NCI-H1105 treated with DMSO at 0.1 percent for 48 hours (cell line): ENCODE data around the gene VCL.
"Not testable (repeated sequence)": the region's sequence is repeated elsewhere in the genome, so short reads cannot be mapped to it uniquely, and the experiment has no call there.

ENCODE experiments used
- DNase-seq: peaks from one replicate; lab custom pipeline; 2025; lab: John Stamatoyannopoulos, UW

VCL gene

GRCh38 chr10:74107391-74107790 lies 109.5 kb downstream of the VCL start:
- DNase-seq: no peak

DNA sequence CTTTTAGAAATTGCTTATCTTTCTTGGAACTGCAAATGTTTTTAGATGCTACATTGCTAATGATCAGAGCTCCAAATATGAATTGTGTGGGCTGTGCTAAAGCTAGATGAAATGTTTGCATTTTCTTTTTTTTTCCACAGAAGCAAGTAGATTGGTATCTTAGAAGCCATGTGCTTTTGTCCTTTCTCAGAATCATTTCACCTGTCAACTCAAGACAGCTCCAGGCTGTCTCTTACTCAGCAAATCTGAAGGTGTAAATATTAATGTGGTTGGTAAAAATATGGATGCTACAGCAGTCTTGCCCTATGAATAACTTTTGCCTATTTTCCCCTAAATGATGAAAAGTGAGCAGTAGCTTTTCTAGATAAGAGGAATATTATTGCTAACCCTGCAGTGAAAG lies 111.5 kb downstream of the VCL start:
- no peak for DNase-seq

- no peak for DNase-seq
Observed at GRCh38 chr10:74110120-74110519, 112.2 kb downstream of the VCL start.

- no peak for DNase-seq
Observed at GRCh38 chr10:74111799-74112198, 113.9 kb downstream of the VCL start.

DNA sequence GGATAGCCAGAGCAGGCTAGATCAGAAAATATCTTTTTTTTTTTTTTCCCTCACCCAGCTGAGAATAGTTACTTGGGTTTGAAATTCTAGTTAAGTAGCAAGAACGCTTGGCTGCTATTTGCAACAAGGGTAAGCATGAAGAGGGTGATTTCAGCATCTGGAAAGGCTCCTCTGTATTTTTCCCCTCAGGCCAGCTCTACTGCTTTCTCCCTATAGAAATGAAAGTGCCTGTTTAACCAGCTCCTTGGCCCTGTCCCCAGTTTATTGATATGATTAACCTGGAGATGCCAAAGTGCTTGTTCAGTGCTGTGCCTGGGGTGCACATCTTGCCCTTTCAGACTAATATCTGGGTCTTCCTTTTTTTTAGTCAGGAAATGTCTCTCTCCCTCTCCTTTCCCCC lies 115.6 kb downstream of the VCL start:
- no peak for DNase-seq

GRCh38 chr10:74114041-74114448 lies 116.1 kb downstream of the VCL start:
- DNase-seq: no peak

GRCh38 chr10:74117738-74118137 lies 119.8 kb downstream of the VCL start:
- no peak for DNase-seq

GRCh38 chr10:74118804-74119203 lies 120.9 kb downstream of the VCL start:
- no peak for DNase-seq

GRCh38 chr10:74120911-74121310 lies 123.0 kb downstream of the VCL start:
- no peak for DNase-seq

DNA sequence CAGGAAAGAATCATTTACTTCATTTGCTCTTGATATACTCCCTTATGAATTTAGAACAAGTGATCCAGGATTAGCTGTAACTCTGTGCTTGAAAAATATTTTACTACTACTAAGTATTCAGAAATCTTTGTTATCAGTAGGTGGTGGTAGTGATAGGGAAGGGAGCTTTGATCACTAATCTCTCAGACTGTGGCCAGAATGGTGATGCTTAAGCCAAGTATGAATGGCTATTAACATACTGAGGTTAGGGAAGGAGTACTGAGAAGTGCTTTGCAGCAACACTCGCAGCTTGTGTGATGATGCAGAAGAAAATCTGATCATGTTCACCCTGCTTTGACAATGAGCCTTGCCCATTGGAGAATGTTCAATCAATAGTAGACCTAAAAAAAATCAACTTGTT lies 123.5 kb downstream of the VCL start:
- DNase-seq: no peak

- DNase-seq: no peak
Observed at GRCh38 chr10:74122060-74122459, 124.1 kb downstream of the VCL start.

DNA sequence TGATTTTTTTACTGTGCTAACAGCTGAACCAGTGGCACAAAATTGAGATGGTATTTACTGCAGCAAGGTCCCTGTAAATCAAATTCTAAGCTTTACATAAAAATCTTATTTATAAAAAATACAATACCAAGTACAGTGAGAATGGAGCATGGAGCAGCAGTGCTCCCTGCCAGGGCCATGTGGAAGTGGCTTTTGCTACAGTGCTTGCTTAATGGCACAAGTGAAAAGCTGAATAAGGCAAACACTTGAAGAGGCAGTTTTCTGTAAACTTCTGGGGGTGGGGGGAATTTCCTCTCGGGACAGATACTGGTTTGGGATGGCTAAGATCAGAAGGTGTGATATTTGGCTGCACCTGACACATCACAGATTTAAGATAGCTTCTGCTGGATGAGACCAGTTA lies 125.2 kb downstream of the VCL start:
- no peak for DNase-seq

DNA sequence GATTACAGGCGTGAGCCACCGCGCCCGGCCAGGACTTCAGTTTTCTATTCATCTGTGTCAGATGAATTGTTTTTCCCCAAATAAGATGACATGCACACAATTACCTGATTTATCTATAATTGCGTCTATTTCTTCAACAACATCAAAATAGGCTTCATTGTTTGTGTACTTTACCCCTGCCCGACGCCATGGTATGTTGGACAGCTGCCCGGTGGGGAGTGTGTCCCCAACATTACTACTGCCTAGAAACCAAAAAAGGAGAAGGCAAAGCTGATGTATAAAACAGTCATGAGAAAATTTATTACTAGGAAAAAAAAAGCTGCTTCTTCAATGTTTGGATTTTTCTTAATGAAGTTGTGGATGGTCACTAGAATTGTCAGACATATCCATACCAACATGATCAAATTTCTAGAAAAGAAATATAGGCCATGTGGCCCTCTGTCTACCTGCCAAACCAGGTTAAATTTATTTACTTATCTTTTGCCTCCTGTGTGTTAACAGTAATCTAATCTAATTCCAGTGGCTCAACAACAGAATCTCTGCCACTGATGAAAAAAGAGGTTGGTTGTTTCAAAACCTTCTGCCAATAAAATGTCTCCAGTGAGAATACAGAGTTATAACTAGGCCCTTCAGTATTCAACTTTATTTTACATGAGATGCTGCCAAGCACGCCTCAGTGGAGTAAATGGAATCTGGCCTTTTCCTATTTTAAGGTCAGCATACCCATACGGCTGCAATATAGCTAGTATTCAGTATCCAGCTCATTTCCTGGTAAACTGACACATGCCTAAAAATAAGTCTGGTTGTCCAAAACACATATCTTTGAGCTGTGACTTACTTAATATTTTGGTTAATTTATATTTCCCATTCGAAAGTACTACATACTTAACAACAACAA lies 136.3 kb downstream of the VCL start:
- no peak for DNase-seq

- no peak for DNase-seq
Observed at GRCh38 chr10:74135452-74135851, 137.5 kb downstream of the VCL start.

DNA sequence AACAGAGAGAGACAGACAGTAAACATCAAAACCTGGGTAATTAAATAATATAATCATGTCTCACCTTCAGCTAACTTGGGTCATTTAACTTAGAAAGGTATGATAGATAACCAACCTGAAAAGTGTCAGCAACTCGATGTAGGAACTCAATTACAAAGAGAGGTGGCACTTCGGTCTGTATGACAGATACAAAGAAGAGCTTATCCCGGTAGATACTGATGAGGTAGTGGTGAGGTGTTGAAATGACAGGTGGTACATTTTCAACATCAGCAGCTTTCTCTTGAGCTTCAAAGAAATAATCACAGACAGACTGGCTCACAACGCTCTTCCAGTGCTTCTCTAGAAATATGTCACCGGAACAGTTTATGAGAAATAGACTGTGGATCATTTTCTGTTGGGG lies 140.1 kb downstream of the VCL start:
- no peak for DNase-seq

GRCh38 chr10:74138596-74138995 lies 140.7 kb downstream of the VCL start:
- DNase-seq: not testable (repeated sequence)

DNA sequence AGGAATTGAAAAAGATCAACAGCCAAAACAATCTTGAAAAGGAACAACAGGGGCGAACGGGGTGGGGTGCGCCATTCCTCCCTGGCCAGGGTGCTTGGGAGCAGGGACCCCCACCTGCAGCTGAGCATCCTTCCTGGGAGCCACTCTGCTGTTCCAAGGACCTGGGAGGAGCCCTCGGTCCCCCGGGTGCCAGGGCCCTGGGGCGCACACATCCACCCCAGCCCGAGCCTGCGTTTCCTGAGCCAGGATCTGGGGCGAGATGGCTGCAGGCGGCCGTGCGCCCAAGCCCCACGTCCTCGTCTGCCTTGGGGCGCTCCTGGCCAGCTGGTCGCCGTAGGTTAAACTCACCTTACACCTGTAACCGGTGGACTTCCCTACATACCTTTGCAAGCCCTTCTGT lies 142.1 kb downstream of the VCL start:
- no peak for DNase-seq

GRCh38 chr10:74140553-74140952 lies 142.6 kb downstream of the VCL start:
- no peak for DNase-seq

DNA sequence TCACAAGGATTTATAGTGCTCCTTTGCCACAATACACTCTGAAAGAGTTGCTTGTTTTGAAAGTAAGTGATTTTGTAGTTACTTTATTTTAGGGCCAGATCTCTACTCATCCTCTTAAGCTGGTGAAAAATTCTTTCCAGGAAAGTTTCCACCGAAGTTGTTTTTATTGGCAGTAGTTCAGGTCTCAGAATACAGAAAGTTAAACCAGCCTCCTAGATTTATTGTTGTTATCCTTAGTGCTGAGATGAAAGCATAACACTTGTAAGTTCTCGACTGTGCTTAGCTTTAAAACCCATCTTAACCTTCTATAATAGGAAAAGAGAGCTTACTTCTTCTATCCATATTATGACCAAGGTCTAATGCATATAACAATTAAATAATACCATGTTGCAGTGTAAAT lies 147.2 kb downstream of the VCL start:
- DNase-seq: no peak

GRCh38 chr10:74146980-74147379 lies 149.1 kb downstream of the VCL start:
- not testable (repeated sequence) for DNase-seq

DNA sequence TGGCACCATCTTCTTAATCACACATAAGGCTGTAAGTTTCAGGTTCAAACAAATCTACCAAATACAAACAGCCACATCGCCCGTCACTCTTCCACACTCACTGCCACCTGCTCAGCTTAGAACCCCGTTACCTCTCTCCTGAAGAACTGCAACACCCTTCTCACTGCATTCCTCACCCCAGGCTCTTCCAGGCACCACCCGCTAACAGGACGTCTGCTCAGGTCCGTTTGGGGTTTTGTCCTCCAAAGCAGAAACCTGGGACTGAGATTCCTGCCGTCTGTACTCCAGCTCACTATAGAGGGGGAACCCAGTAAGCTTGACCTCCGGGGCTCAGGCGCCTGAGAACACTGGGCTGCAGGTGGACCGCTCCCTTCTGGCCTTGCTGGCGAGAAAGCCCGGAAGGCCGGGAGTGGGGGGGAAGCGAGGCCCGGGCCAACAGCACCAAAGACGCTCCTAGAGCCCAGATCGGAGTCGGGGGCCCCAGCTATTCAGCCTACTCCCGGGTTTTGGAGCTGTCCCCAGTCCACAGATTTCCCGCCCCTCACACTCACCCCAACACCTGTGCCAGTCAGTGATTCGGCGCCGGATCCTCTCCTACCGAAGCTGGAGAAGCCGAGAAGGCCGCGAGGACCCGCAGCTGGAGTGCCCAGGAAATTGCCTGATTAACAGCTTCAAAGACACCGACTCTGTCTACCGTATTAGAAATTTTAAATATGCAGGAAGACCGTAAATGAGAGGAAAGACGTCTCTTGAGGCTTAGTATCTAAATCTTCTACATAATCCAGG lies 152.5 kb downstream of the VCL start, which contains the start of gene AP3M1:
TSS of gene AP3M1 (minus strand) at position 625 of the 786 bp plus-strand sequence. CDS start 12,449 bp downstream, outside the sequence.
- no peak for DNase-seq

- DNase-seq: peak; percentile 90
Observed at GRCh38 chr10:74150990-74151878, 153.3 kb downstream of the VCL start, which contains the start of gene ADK. TSS of gene ADK (plus strand) at chr10:74151221. CDS start at chr10:74151279, 58 bp downstream.
